ENCODE data around the gene LRRC7.

- TF ChIP-seq, protein P1, sequence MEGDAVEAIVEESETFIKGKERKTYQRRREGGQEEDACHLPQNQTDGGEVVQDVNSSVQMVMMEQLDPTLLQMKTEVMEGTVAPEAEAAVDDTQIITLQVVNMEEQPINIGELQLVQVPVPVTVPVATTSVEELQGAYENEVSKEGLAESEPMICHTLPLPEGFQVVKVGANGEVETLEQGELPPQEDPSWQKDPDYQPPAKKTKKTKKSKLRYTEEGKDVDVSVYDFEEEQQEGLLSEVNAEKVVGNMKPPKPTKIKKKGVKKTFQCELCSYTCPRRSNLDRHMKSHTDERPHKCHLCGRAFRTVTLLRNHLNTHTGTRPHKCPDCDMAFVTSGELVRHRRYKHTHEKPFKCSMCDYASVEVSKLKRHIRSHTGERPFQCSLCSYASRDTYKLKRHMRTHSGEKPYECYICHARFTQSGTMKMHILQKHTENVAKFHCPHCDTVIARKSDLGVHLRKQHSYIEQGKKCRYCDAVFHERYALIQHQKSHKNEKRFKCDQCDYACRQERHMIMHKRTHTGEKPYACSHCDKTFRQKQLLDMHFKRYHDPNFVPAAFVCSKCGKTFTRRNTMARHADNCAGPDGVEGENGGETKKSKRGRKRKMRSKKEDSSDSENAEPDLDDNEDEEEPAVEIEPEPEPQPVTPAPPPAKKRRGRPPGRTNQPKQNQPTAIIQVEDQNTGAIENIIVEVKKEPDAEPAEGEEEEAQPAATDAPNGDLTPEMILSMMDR (IDR thresholded peaks at IDR 0.05; ENCODE audit: low read length) = no peak
- no peak for TF ChIP-seq EZH2 (optimal IDR thresholded peaks at IDR 0.05; ENCODE audit: low read depth, low read length)
Measured at GRCh38 chr1:70115315-70115714, 547.6 kb downstream of the LRRC7 start.
